8988T (cell line): ENCODE results near the gene TP53I13.
A peak's percentile ranks its signal among the peaks of the same experiment; 100 is the strongest.

Source experiments
- DNase-seq: peaks from one replicate; pipeline ENCODE4 v3.0.0; 2011

Gene TP53I13

GRCh38 chr17:29582254-29582765, 13.8 kb downstream of the TP53I13 start:
- no peak for DNase-seq

GRCh38 chr17:29582772-29583171, 14.3 kb downstream of the TP53I13 start:
- DNase-seq: no peak

- no peak for DNase-seq
Observed at GRCh38 chr17:29583324-29584248, 15.1 kb downstream of the TP53I13 start.

- DNase-seq: no peak
Observed at GRCh38 chr17:29584452-29585079, 16.1 kb downstream of the TP53I13 start.

- peak; percentile 61 for DNase-seq
Observed at GRCh38 chr17:29585080-29585751, 16.7 kb downstream of the TP53I13 start.

- DNase-seq: no peak
Observed at GRCh38 chr17:29586676-29587469, 18.4 kb downstream of the TP53I13 start.

GRCh38 chr17:29587591-29587990, 19.1 kb downstream of the TP53I13 start:
- no peak for DNase-seq

GRCh38 chr17:29588017-29588561, 19.6 kb downstream of the TP53I13 start:
- DNase-seq: no peak

- DNase-seq: peak; percentile 49
Observed at GRCh38 chr17:29588562-29589411, 20.3 kb downstream of the TP53I13 start.

- DNase-seq: peak; percentile 91
Observed at GRCh38 chr17:29589524-29590410, 21.3 kb downstream of the TP53I13 start, which contains the start of gene GIT1. GIT1 (minus strand) TSS chr17:29589648; CDS start chr17:29589378, 270 bp downstream.

GRCh38 chr17:29590411-29591145, 22.1 kb downstream of the TP53I13 start:
- DNase-seq: no peak

- DNase-seq: no peak
Observed at GRCh38 chr17:29591146-29591736, 22.7 kb downstream of the TP53I13 start.

GRCh38 chr17:29591737-29592608, 23.5 kb downstream of the TP53I13 start:
- peak; percentile 92 for DNase-seq

- peak; percentile 52 for DNase-seq
Observed at GRCh38 chr17:29592850-29593551, 24.5 kb downstream of the TP53I13 start, which contains the start of gene ANKRD13B. ANKRD13B (plus strand) TSS chr17:29593132; CDS start chr17:29593622, 490 bp downstream.

GRCh38 chr17:29593591-29594518, 25.4 kb downstream of the TP53I13 start:
- DNase-seq: peak; percentile 51
